Transverse colon (tissue), 4 donors: ENCODE results near the gene PFN1. TPM values are rescaled to one million over a fixed set of nuclear protein-coding genes. Genes with fewer than 3 reads are reported as not detected.
A peak's percentile ranks its signal among the peaks of the same experiment; 100 is the strongest.

ENCODE experiments used
- DNase-seq: peaks from one replicate; pipeline ENCODE4 v3.0.0-alpha.2; 2019
- H3K27ac ChIP-seq, 4 donors: fragments of 200-600 bp; sonication (generic); 2 replicates each; pipeline ENCODE4 v1.5.1; 2016 to 2018; ENCODE audit warnings: inconsistent platforms in 4 of 4
- H3K27me3 ChIP-seq: fragments of 200-600 bp; sonication (generic); 2 replicates; pipeline ENCODE4 v1.5.1; 2017; ENCODE audit warnings: inconsistent platforms
- H3K36me3 ChIP-seq, 4 donors: fragments of 200-600 bp; sonication (generic); 2 replicates each; pipeline ENCODE4 v1.5.1; 2017 to 2019; ENCODE audit warnings: inconsistent platforms in 4 of 4
- H3K4me1 ChIP-seq, 4 donors: fragments of 200-600 bp; sonication (generic); 2 replicates each; pipeline ENCODE4 v1.5.1; 2017 to 2020; ENCODE audit warnings: inconsistent platforms in 4 of 4
- H3K4me3 ChIP-seq, 4 donors: fragments of 200-600 bp; sonication (generic); 1 replicate in 1 of 4; 2 replicates in 3 of 4; pipeline versions ENCODE4 v1.5.1 to v1.6.1; 2017 to 2019; ENCODE audit warnings: inconsistent platforms in 4 of 4
- H3K9me3 ChIP-seq, 2 donors: fragments of 200-600 bp; sonication (generic); 2 replicates each; pipeline ENCODE4 v1.5.1; 2017 to 2019; ENCODE audit warnings: inconsistent platforms in 2 of 2
- EP300 ChIP-seq: sonication (generic); formaldehyde crosslinking; IDR thresholded peaks from one replicate; pipeline ENCODE4 v1.6.1; 2017; ENCODE audit warnings: antibody characterized with exemption, low read depth
- POLR2A ChIP-seq: fragments of 450-650 bp; IDR thresholded peaks from one replicate; pipeline ENCODE4 v1.6.1; 2016; ENCODE audit warnings: antibody characterized with exemption, mild to moderate bottlenecking, moderate library complexity
- POLR2AphosphoS5 ChIP-seq, 3 donors: sonication (generic); formaldehyde crosslinking; IDR thresholded peaks; one replicate each; pipeline ENCODE4 v1.6.1; 2016; ENCODE audit warnings: antibody characterized with exemption in 3 of 3
- WGBS, 2 donors: methylation state at CpG; one replicate each; pipeline ENCODE4 v1.1.5; 2018; ENCODE audit warnings: low coverage in 1 of 2; 5-methylcytosine and 5-hydroxymethylcytosine counted together
- in situ Hi-C, 4 donors: fragments of 200-750 bp; cut with MboI; loops; one replicate each; pipeline versions ENCODE4 v1.15.0 to v1.15.1; 2017; ENCODE audit warnings: low sequenced_read_pairs in 3 of 4, low pct_ligation_motif_present in 1 of 4, low pct_unique_long_range_greater_than_20kb in 1 of 4
- intact Hi-C: fragments of 100-400 bp; cut with DNase I; formaldehyde crosslinking; loops from one replicate; pipeline ENCODE4 v1.15.1; 2023; ENCODE audit warnings: low total_unique reads
- total RNA-seq, 4 donors: library from RNA; depleted of rRNA; stranded (reverse); fragments of >200 nt; gene quantifications; one replicate each; pipeline ENCODE4 v1.1.0, GENCODE V29; 2016
- TF ChIP-seq, protein P1 (sequence below), 5 experiments: fragments of 200-600 bp in 3 of 5; fragments of 450-650 bp in 2 of 5; sonication (generic) in 3 of 5; IDR thresholded peaks; 1 replicate in 2 of 5; 2 replicates in 3 of 5; pipeline ENCODE4 v1.5.1; 2016 to 2017; ENCODE audit warnings: antibody characterized with exemption in 5 of 5, inconsistent platforms in 3 of 5, mild to moderate bottlenecking in 2 of 5, moderate library complexity in 1 of 5

PFN1 gene
- total RNA-seq, 4 donors from 2014 or later, result 743 to 1,049 (median 945) TPM

DNA sequence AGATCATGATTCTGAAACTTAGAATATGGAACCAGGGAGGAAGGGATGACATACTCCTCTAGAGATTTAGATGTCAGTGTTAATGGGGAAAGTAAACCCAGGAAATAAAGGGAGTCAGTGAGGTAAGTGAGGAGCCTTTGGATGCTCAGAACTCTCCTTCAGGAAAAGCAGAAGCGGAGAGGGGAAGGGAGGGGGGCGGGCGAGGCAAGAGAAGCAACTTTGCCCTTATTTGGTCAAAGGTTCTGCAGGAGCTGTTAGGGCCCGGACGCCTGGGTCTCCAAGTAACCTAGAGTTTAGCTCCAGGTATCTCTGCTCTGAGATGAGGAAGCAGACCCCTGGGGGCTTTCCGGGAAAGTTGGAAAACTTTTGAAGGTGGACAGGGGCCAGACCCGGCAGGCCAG is 1.3 kb downstream of the PFN1 start:
- H3K4me3 ChIP-seq, result peak overlapping the region; percentile 52 to 100 (median 84)
- H3K27me3 ChIP-seq, result no peaks in the 10 kb centered on the region
- H3K36me3 ChIP-seq, result peaks cover 0 to 6% (median 0%) of the 10 kb centered on the region in 4 donors
- no peak for DNase-seq
- intact Hi-C loops, result no loop called here
- H3K4me1 ChIP-seq, result peaks cover 30 to 63% (median 40%) of the 10 kb centered on the region in 4 donors
- H3K9me3 ChIP-seq, result no peaks in the 10 kb centered on the region
- TF ChIP-seq, protein P1, sequence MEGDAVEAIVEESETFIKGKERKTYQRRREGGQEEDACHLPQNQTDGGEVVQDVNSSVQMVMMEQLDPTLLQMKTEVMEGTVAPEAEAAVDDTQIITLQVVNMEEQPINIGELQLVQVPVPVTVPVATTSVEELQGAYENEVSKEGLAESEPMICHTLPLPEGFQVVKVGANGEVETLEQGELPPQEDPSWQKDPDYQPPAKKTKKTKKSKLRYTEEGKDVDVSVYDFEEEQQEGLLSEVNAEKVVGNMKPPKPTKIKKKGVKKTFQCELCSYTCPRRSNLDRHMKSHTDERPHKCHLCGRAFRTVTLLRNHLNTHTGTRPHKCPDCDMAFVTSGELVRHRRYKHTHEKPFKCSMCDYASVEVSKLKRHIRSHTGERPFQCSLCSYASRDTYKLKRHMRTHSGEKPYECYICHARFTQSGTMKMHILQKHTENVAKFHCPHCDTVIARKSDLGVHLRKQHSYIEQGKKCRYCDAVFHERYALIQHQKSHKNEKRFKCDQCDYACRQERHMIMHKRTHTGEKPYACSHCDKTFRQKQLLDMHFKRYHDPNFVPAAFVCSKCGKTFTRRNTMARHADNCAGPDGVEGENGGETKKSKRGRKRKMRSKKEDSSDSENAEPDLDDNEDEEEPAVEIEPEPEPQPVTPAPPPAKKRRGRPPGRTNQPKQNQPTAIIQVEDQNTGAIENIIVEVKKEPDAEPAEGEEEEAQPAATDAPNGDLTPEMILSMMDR (IDR thresholded peaks at IDR 0.05), result no peak
- no peak for TF ChIP-seq POLR2AphosphoS5 (IDR thresholded peaks at IDR 0.05)
- no peak for TF ChIP-seq POLR2A
- no peak for TF ChIP-seq EP300
- H3K27ac ChIP-seq, result peak overlapping the region; percentile 95 to 100 (median 100)
- in situ Hi-C loops, result no loop called here
- WGBS, 2 donors, result 0% methylated on average over 7 of the region's 7 CpGs; no CpG with 5 or more reads in 1 of the 2 donors

DNA sequence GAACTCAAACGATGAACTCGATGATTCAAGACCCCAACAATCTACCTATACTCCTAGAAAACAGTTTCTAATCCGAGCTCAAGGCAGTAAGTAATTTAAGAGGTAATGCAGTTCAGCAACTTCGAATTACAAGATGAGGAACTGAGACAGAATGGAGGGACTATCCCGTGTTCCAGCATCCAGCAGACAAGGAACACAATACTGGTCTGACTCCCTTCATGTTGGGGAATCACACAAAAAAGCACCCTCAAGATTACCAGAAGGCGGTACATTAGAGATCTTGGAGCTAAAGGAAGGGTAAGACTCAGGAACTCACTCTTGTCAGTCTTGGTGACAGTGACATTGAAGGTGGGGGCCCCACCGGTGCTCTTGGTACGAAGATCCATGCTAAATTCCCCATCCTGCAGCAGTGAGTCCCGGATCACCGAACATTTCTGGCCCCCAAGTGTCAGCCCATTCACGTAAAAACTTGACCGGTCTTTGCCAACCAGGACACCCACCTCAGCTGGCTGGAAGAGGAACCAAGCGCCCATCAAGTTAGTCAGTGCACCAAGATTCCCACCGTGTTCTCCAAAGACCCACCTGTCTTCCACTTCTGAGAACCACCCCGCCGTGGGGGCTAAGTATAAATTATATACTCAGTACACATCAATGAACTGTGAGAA is 1.9 kb downstream of the PFN1 start:
- Histone ChIP-seq H3K4me1 (peaks cover 36 to 69% (median 45%) of the 10 kb centered on the region in 4 donors), H3K4me3 (peak overlapping the region; percentile 52 to 100 (median 84)), H3K27ac (peak overlapping the region; percentile 95 to 100 (median 100)), H3K36me3 (peaks cover 0 to 6% (median 0%) of the 10 kb centered on the region in 4 donors), H3K27me3 (no peaks in the 10 kb centered on the region), H3K9me3 (no peaks in the 10 kb centered on the region)
- in situ Hi-C loops, result no loop called here
- DNase-seq, result no peak
- intact Hi-C loops, result no loop called here
- TF ChIP-seq POLR2AphosphoS5 (IDR thresholded peaks at IDR 0.05) (no peak), POLR2A (peak; percentile 17)
- WGBS, 2 donors, result 16 to 40% methylated on average over 4 to 16 of the region's 16 CpGs

DNA sequence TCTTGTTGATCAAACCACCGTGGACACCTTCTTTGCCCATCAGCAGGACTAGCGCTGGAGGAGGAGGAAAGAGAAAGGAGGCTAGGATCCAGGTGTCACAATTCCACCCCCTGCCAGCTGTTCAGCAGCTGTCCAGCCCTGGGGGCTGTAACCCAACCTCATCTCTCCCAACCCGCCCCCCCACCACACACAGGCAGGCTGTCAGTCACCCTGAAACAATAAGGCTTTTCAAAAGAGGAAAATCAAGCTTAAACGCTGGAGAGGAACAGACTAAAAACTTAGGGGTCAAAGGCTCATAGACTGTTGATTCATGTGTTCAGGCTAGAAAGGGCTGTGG is 2.4 kb downstream of the PFN1 start:
- Histone ChIP-seq H3K27me3 (no peaks in the 10 kb centered on the region), H3K27ac (peak overlapping the region; percentile 95 to 100 (median 100)), H3K4me3 (peak overlapping the region in 2 of 4 donors; percentile 77 to 92), H3K9me3 (no peaks in the 10 kb centered on the region), H3K36me3 (peaks cover 0 to 6% (median 0%) of the 10 kb centered on the region in 4 donors), H3K4me1 (peaks cover 39 to 71% (median 47%) of the 10 kb centered on the region in 4 donors)
- intact Hi-C loops, result no loop called here
- WGBS, 2 donors, result 0 to 23% methylated on average over 1 to 4 of the region's 4 CpGs
- in situ Hi-C loops, result no loop called here
- TF ChIP-seq, protein P1 (IDR thresholded peaks at IDR 0.05), result no peak
- TF ChIP-seq POLR2A (no peak), EP300 (no peak), POLR2AphosphoS5 (IDR thresholded peaks at IDR 0.05) (no peak)
- DNase-seq, result no peak

DNA sequence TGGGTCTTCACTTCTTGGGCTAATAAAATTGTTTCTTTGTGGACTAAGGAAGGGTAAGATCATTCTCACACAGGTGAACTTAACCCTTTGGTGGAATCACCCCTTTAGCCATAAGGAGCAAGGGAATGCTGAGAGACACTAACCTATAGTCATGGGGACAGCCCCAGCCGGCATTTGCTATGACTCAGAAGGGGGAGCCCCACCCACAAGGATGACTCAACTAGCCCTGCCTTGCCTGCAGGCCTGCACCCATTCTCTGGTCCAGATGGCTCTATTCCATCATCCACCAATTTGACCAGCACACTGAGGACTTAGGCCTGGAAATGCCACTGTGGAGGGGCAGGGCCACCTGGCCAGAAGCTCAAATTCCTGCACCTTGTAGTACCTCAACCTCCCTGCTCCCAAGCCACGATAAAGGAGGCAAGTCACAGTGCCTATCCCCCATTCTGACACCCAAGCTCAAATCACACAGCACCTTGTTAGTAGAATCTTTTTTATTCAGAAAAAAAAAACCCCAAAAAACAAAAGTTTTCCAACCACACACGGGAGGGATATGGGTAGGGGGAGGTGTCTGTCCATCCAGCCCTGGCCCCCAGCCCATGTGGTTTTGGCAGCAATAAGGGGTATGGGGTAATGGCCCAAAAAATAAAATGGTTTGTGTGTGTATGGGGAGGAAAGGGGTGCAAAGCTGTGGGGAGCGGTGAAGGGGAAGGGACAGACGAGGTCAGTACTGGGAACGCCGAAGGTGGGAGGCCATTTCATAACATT is 3.0 kb downstream of the PFN1 start:
- 31 to 38% methylated on average over 4 to 7 of the region's 7 CpGs for WGBS, 2 donors
- in situ Hi-C loops, result no loop called here
- intact Hi-C loops, result no loop called here
- no peaks in the 10 kb centered on the region for H3K9me3 ChIP-seq
- DNase-seq, result peak; percentile 88
- peaks cover 34 to 67% (median 45%) of the 10 kb centered on the region in 4 donors for H3K4me1 ChIP-seq
- peak overlapping the region; percentile 95 to 100 (median 100) for H3K27ac ChIP-seq
- TF ChIP-seq POLR2A, result no peak
- TF ChIP-seq, protein P1 (IDR thresholded peaks at IDR 0.05), result no peak
- peak; percentile 54 to 83 (median 75) for TF ChIP-seq POLR2AphosphoS5 (IDR thresholded peaks at IDR 0.05)
- no peak for TF ChIP-seq EP300
- H3K4me3 ChIP-seq, result peak overlapping the region in 2 of 4 donors; percentile 77 to 92
- H3K27me3 ChIP-seq, result no peaks in the 10 kb centered on the region
- H3K36me3 ChIP-seq, result peaks cover 0 to 6% (median 0%) of the 10 kb centered on the region in 4 donors
